CD14-positive monocyte (primary cell): ENCODE measurements around the gene SLC22A7. TPM values are rescaled to one million over a fixed set of nuclear protein-coding genes. Genes with fewer than 3 reads are reported as not detected.

ENCODE experiments used
- DNase-seq, 3 donors: peaks; one replicate each; pipeline ENCODE4 v3.0.0-alpha.2; 2011 to 2022
- H2AFZ ChIP-seq: 2 replicates; pipeline ENCODE4 v1.6.0; 2012; ENCODE audit warnings: mild to moderate bottlenecking, low read depth, low read length, inconsistent platforms; ENCODE audit not compliant: insufficient read depth, poor library complexity, severe bottlenecking
- H3K27ac ChIP-seq, 2 donors: 1 replicate in 1 of 2; 2 replicates in 1 of 2; pipeline ENCODE4 v1.5.1; 2012 to 2013; ENCODE audit warnings: low read length in 2 of 2, control low read depth in 1 of 2, inconsistent platforms in 1 of 2, low read depth in 1 of 2, mild to moderate bottlenecking in 1 of 2
- H3K27me3 ChIP-seq, 2 donors: one replicate each; pipeline versions ENCODE4 v1.6.0 to v1.6.1; 2011 to 2013; ENCODE audit warnings: low read length in 2 of 2; ENCODE audit not compliant: control insufficient read depth in 2 of 2, insufficient read depth in 2 of 2
- H3K36me3 ChIP-seq, 2 donors: replicated peaks in 1 of 2; 1 replicate in 1 of 2; 2 replicates in 1 of 2; pipeline versions ENCODE4 v1.5.1 to v1.6.1; 2012 to 2013; ENCODE audit warnings: low read length in 2 of 2, control low read depth in 1 of 2, inconsistent platforms in 1 of 2, mild to moderate bottlenecking in 1 of 2; ENCODE audit not compliant: insufficient read depth in 2 of 2, control insufficient read depth in 1 of 2
- H3K4me1 ChIP-seq, 2 donors: 1 replicate in 1 of 2; 2 replicates in 1 of 2; pipeline versions ENCODE4 v1.5.1 to v1.6.1; 2012 to 2013; ENCODE audit warnings: low read length in 2 of 2, control low read depth in 1 of 2, inconsistent platforms in 1 of 2, mild to moderate bottlenecking in 1 of 2, moderate library complexity in 1 of 2; ENCODE audit not compliant: insufficient read depth in 2 of 2, control insufficient read depth in 1 of 2
- H3K4me2 ChIP-seq: replicated peaks from 2 replicates; pipeline ENCODE3; 2012; ENCODE audit warnings: low read length, moderate library complexity, mild to moderate bottlenecking; ENCODE audit not compliant: poor library complexity, severe bottlenecking; ENCODE audit errors: extremely low read depth
- H3K4me3 ChIP-seq, 3 experiments: fragments of 200-600 bp in 1 of 3; sonication (generic) in 1 of 3; replicated peaks in 1 of 3; 1 replicate in 2 of 3; 2 replicates in 1 of 3; pipeline ENCODE4 v1.5.1; 2011 to 2013; ENCODE audit warnings: low read length in 3 of 3, mild to moderate bottlenecking in 3 of 3, control low read depth in 2 of 3, low read depth in 2 of 3, inconsistent platforms in 1 of 3, moderate library complexity in 1 of 3
- H3K79me2 ChIP-seq: 2 replicates; pipeline ENCODE4 v1.6.0; 2012; ENCODE audit warnings: mild to moderate bottlenecking, control low read depth, inconsistent platforms, low read length, moderate library complexity; ENCODE audit not compliant: insufficient read depth
- H3K9ac ChIP-seq: 2 replicates; pipeline ENCODE4 v1.6.0; 2017; ENCODE audit warnings: low read length, mild to moderate bottlenecking; ENCODE audit not compliant: insufficient read depth, poor library complexity, severe bottlenecking
- H3K9me3 ChIP-seq, 2 donors: replicated peaks in 1 of 2; 1 replicate in 1 of 2; 2 replicates in 1 of 2; pipeline versions ENCODE4 v1.5.1 to v1.6.1; 2012 to 2013; ENCODE audit warnings: low read length in 2 of 2, control low read depth in 1 of 2; ENCODE audit not compliant: control insufficient read depth in 1 of 2, insufficient read depth in 1 of 2
- H4K20me1 ChIP-seq: 2 replicates; pipeline ENCODE4 v1.6.0; 2012; ENCODE audit warnings: mild to moderate bottlenecking, low read length, control low read depth, moderate library complexity; ENCODE audit not compliant: insufficient read depth
- H3K27ac Mint-ChIP-seq, 7 donors: one replicate each; pipeline ENCODE4 v1.8.0; 2020; ENCODE audit warnings: mild to moderate bottlenecking in 7 of 7, mixed read lengths in 7 of 7, moderate library complexity in 6 of 7, inconsistent platforms in 2 of 7
- H3K27me3 Mint-ChIP-seq, 3 donors: one replicate each; pipeline ENCODE4 v1.8.0; 2021 to 2022; ENCODE audit warnings: low read depth in 3 of 3, mild to moderate bottlenecking in 3 of 3, mixed read lengths in 3 of 3, moderate library complexity in 3 of 3, inconsistent platforms in 1 of 3
- H3K36me3 Mint-ChIP-seq, 2 donors: one replicate each; pipeline ENCODE4 v1.8.0; 2020; ENCODE audit warnings: mixed read lengths in 2 of 2, inconsistent platforms in 1 of 2, mild to moderate bottlenecking in 1 of 2
- H3K4me1 Mint-ChIP-seq: one replicate; pipeline ENCODE4 v1.8.0; 2020; ENCODE audit warnings: mild to moderate bottlenecking, mixed read lengths
- H3K4me3 Mint-ChIP-seq, 2 donors: one replicate each; pipeline ENCODE4 v1.8.0; 2020; ENCODE audit warnings: mild to moderate bottlenecking in 2 of 2, mixed read lengths in 2 of 2, moderate library complexity in 1 of 2
- H3K9me3 Mint-ChIP-seq, 7 donors: one replicate each; pipeline ENCODE4 v1.8.0; 2020 to 2022; ENCODE audit warnings: mixed read lengths in 7 of 7, mild to moderate bottlenecking in 6 of 7, moderate library complexity in 6 of 7, inconsistent platforms in 2 of 7
- WGBS: methylation state at CpG from one replicate; pipeline ENCODE4 v1.1.5; 2013; ENCODE audit warnings: missing lambda C conversion rate; ENCODE audit not compliant: insufficient coverage; 5-methylcytosine and 5-hydroxymethylcytosine counted together
- intact Hi-C, 2 donors: fragments of 100-400 bp; cut with micrococcal nuclease; formaldehyde crosslinking; loops; one replicate each; pipeline versions ENCODE4 v1.15.0 to v1.15.1; 2023
- polyA minus RNA-seq: library from RNA; depleted of rRNA, polyadenylated mRNA; stranded (reverse); fragments of >200 nt; gene quantifications from 2 replicates; pipeline ENCODE4 v1.2.3, GENCODE V29; 2012
- polyA plus RNA-seq, 3 donors: library from polyadenylated mRNA; depleted of rRNA in 1 of 3; unstranded in 2 of 3; stranded (reverse) in 1 of 3; fragments of 300-500 nt in 2 of 3; fragments of >200 nt in 1 of 3; fragmentation: Illumina TruSeq in 2 of 3; gene quantifications; 1 replicate in 2 of 3; 2 replicates in 1 of 3; pipeline ENCODE4 v1.2.3, GENCODE V29; 2012 to 2021
- total RNA-seq, 12 experiments: library from RNA in 1 of 12; stranded (reverse) in 1 of 12; fragments of 120-200 nt in 1 of 12; gene quantifications; one replicate each; pipeline ENCODE4 v1.2.4 and lab custom pipeline; 2013 to 2026; ENCODE audit warnings: mixed read lengths in 6 of 12, inconsistent platforms in 1 of 12
- TF ChIP-seq, protein P1 (sequence below): fragments of 200-600 bp; IDR thresholded peaks from one replicate; pipeline ENCODE4 v1.8.0; 2022; ENCODE audit warnings: antibody characterized with exemption, mild to moderate bottlenecking

The SLC22A7 gene, protein sequence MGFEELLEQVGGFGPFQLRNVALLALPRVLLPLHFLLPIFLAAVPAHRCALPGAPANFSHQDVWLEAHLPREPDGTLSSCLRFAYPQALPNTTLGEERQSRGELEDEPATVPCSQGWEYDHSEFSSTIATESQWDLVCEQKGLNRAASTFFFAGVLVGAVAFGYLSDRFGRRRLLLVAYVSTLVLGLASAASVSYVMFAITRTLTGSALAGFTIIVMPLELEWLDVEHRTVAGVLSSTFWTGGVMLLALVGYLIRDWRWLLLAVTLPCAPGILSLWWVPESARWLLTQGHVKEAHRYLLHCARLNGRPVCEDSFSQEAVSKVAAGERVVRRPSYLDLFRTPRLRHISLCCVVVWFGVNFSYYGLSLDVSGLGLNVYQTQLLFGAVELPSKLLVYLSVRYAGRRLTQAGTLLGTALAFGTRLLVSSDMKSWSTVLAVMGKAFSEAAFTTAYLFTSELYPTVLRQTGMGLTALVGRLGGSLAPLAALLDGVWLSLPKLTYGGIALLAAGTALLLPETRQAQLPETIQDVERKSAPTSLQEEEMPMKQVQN
- not detected for total RNA-seq (2013)
- not detected for polyA plus RNA-seq
- polyA minus RNA-seq = under 0.01 TPM in 1 of 2 replicates, not detected in the other
- 0 to 0.90 (median 0) reads per million in 11 experiments for total RNA-seq (lab: John Stamatoyannopoulos, UW)

GRCh38 chr6:43297644-43298564 is at the start of gene SLC22A7:
TSS of gene SLC22A7 (plus strand) at chr6:43298260. CDS start at chr6:43298359, 99 bp downstream.
- Histone ChIP-seq H3K9ac (no peak within 1 kb of the TSS), H3K9me3 (no peaks in the 10 kb centered on the region), H3K27me3 (peaks cover 0 to 3% of the 10 kb centered on the region in 2 donors), H3K4me1 (no peaks in the 10 kb centered on the region), H3K4me3 (no peak within 1 kb of the TSS), H3K27ac (no peak within 1 kb of the TSS), H2AFZ (no peak within 1 kb of the TSS), H3K36me3 (no peaks in the 10 kb centered on the region), H3K4me2 (no peak within 1 kb of the TSS), H4K20me1 (no peaks in the 10 kb centered on the region), H3K79me2 (no peaks in the 10 kb centered on the region)
- Mint-ChIP-seq H3K27me3 (peaks cover 7 to 18% (median 11%) of the 10 kb centered on the region in 3 donors), H3K9me3 (peaks cover 0 to 2% (median 0%) of the 10 kb centered on the region in 7 donors), H3K4me1 (peaks cover 4% of the 10 kb centered on the region), H3K4me3 (no peak within 1 kb of the TSS), H3K27ac (peak within 1 kb of the TSS in 1 of 7 donors; percentile 46), H3K36me3 (no peaks in the 10 kb centered on the region)
- intact Hi-C loops = no loop called here
- TF ChIP-seq, protein P1, sequence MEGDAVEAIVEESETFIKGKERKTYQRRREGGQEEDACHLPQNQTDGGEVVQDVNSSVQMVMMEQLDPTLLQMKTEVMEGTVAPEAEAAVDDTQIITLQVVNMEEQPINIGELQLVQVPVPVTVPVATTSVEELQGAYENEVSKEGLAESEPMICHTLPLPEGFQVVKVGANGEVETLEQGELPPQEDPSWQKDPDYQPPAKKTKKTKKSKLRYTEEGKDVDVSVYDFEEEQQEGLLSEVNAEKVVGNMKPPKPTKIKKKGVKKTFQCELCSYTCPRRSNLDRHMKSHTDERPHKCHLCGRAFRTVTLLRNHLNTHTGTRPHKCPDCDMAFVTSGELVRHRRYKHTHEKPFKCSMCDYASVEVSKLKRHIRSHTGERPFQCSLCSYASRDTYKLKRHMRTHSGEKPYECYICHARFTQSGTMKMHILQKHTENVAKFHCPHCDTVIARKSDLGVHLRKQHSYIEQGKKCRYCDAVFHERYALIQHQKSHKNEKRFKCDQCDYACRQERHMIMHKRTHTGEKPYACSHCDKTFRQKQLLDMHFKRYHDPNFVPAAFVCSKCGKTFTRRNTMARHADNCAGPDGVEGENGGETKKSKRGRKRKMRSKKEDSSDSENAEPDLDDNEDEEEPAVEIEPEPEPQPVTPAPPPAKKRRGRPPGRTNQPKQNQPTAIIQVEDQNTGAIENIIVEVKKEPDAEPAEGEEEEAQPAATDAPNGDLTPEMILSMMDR = no peak
- WGBS = 87% methylated on average over 10 of the region's 10 CpGs
- no peak for DNase-seq

GRCh38 chr6:43248791-43249190 is 49.3 kb upstream of the SLC22A7 start:
- Mint-ChIP-seq H3K4me3 (no peak overlapping the region), H3K36me3 (no peaks in the 10 kb centered on the region), H3K27ac (no peak overlapping the region), H3K9me3 (peaks cover 0 to 6% (median 0%) of the 10 kb centered on the region in 7 donors), H3K4me1 (peaks cover 26% of the 10 kb centered on the region), H3K27me3 (peaks cover 33 to 60% (median 54%) of the 10 kb centered on the region in 3 donors)
- intact Hi-C loops = loop anchor here in 1 of 2 donors (10.0 kb wide), 1 partner anchor 74 kb away; the partner anchor contains the start of gene SRF
- Histone ChIP-seq H3K27ac (no peak overlapping the region), H2AFZ (no peak overlapping the region), H3K79me2 (no peaks in the 10 kb centered on the region), H3K4me2 (no peak overlapping the region), H3K36me3 (no peaks in the 10 kb centered on the region), H3K27me3 (peaks cover 33 to 80% of the 10 kb centered on the region in 2 donors), H4K20me1 (no peaks in the 10 kb centered on the region), H3K4me1 (peaks cover 13 to 21% of the 10 kb centered on the region in 2 donors), H3K9ac (no peak overlapping the region), H3K9me3 (peaks cover 0 to 6% of the 10 kb centered on the region in 2 donors), H3K4me3 (no peak overlapping the region)
- DNase-seq = no peak
- TF ChIP-seq, protein P1 = no peak
